HL-60 (cell line): ENCODE measurements around the gene TBCD.

ENCODE experiments used
- POLR2AphosphoS5 ChIP-seq: IDR thresholded peaks from 2 replicates; pipeline ENCODE4 v1.6.1; 2012; ENCODE audit warnings: low read depth
- TF ChIP-seq, protein P1 (sequence below): IDR thresholded peaks from one replicate; pipeline ENCODE4 v1.5.1; 2011; ENCODE audit warnings: low read length, control low read depth, inconsistent platforms; ENCODE audit not compliant: insufficient read depth
- TF ChIP-seq, protein P2 (sequence below): IDR thresholded peaks from 2 replicates; pipeline ENCODE4 v1.6.1; 2012; ENCODE audit warnings: low read depth; ENCODE audit not compliant: insufficient replicate concordance

DNA sequence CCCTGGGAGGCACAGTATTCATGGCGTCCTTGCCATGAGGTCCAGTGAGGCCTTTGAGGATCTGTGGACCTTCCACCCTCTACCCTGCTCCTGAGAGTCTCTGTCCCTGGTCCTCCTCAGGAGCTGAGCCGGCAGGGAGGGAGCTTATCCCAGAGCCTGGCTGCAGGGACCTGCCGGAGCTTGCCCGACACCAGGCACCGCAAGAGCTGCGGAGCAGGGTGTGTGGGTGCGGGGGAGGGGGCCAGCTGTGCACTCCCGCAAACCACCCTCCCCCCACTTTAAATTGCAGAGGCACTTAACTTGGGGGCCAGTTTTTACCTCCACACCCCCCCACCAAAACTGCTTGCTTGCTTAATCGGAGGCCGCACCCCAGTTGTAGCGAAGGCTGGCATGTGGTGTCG lies 88.6 kb downstream of the TBCD start:
- no peak for TF ChIP-seq POLR2AphosphoS5
- TF ChIP-seq, protein P1, sequence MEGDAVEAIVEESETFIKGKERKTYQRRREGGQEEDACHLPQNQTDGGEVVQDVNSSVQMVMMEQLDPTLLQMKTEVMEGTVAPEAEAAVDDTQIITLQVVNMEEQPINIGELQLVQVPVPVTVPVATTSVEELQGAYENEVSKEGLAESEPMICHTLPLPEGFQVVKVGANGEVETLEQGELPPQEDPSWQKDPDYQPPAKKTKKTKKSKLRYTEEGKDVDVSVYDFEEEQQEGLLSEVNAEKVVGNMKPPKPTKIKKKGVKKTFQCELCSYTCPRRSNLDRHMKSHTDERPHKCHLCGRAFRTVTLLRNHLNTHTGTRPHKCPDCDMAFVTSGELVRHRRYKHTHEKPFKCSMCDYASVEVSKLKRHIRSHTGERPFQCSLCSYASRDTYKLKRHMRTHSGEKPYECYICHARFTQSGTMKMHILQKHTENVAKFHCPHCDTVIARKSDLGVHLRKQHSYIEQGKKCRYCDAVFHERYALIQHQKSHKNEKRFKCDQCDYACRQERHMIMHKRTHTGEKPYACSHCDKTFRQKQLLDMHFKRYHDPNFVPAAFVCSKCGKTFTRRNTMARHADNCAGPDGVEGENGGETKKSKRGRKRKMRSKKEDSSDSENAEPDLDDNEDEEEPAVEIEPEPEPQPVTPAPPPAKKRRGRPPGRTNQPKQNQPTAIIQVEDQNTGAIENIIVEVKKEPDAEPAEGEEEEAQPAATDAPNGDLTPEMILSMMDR: no peak
- TF ChIP-seq, protein P2, sequence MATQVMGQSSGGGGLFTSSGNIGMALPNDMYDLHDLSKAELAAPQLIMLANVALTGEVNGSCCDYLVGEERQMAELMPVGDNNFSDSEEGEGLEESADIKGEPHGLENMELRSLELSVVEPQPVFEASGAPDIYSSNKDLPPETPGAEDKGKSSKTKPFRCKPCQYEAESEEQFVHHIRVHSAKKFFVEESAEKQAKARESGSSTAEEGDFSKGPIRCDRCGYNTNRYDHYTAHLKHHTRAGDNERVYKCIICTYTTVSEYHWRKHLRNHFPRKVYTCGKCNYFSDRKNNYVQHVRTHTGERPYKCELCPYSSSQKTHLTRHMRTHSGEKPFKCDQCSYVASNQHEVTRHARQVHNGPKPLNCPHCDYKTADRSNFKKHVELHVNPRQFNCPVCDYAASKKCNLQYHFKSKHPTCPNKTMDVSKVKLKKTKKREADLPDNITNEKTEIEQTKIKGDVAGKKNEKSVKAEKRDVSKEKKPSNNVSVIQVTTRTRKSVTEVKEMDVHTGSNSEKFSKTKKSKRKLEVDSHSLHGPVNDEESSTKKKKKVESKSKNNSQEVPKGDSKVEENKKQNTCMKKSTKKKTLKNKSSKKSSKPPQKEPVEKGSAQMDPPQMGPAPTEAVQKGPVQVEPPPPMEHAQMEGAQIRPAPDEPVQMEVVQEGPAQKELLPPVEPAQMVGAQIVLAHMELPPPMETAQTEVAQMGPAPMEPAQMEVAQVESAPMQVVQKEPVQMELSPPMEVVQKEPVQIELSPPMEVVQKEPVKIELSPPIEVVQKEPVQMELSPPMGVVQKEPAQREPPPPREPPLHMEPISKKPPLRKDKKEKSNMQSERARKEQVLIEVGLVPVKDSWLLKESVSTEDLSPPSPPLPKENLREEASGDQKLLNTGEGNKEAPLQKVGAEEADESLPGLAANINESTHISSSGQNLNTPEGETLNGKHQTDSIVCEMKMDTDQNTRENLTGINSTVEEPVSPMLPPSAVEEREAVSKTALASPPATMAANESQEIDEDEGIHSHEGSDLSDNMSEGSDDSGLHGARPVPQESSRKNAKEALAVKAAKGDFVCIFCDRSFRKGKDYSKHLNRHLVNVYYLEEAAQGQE: no peak
